ENCODE results near the gene KIFC1.
"Not testable (repeated sequence)": the region's sequence is repeated elsewhere in the genome, so short reads cannot be mapped to it uniquely, and the experiment has no call there.

KIFC1 gene, protein sequence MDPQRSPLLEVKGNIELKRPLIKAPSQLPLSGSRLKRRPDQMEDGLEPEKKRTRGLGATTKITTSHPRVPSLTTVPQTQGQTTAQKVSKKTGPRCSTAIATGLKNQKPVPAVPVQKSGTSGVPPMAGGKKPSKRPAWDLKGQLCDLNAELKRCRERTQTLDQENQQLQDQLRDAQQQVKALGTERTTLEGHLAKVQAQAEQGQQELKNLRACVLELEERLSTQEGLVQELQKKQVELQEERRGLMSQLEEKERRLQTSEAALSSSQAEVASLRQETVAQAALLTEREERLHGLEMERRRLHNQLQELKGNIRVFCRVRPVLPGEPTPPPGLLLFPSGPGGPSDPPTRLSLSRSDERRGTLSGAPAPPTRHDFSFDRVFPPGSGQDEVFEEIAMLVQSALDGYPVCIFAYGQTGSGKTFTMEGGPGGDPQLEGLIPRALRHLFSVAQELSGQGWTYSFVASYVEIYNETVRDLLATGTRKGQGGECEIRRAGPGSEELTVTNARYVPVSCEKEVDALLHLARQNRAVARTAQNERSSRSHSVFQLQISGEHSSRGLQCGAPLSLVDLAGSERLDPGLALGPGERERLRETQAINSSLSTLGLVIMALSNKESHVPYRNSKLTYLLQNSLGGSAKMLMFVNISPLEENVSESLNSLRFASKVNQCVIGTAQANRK

GRCh38 chr6:33391278-33391921 is at the start of gene KIFC1:
Gene KIFC1 (plus strand): TSS chr6:33391823. CDS start chr6:33391986, 163 bp downstream.
- DNase-seq: peak; percentile 100

DNA sequence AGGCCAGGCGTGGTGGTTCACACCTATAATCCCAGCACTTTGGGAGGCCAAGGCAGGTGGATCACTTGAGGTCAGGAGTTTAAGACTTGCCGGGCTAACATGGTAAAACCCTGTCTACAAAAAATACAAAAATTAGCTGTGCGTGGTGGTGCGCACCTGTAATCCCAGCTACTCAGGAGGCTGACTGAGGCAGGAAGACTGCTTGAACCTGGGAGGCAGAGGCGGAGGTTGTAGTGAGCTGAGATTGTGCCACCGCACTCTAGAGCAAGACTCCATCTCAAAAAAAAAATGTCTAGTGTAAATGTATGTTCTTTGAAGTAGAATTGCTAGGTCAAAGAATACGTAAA is 48.0 kb upstream of the KIFC1 start:
- DNase-seq: not testable (repeated sequence)

- no peak for DNase-seq
Measured at GRCh38 chr6:33343953-33344611, 47.5 kb upstream of the KIFC1 start.

DNA sequence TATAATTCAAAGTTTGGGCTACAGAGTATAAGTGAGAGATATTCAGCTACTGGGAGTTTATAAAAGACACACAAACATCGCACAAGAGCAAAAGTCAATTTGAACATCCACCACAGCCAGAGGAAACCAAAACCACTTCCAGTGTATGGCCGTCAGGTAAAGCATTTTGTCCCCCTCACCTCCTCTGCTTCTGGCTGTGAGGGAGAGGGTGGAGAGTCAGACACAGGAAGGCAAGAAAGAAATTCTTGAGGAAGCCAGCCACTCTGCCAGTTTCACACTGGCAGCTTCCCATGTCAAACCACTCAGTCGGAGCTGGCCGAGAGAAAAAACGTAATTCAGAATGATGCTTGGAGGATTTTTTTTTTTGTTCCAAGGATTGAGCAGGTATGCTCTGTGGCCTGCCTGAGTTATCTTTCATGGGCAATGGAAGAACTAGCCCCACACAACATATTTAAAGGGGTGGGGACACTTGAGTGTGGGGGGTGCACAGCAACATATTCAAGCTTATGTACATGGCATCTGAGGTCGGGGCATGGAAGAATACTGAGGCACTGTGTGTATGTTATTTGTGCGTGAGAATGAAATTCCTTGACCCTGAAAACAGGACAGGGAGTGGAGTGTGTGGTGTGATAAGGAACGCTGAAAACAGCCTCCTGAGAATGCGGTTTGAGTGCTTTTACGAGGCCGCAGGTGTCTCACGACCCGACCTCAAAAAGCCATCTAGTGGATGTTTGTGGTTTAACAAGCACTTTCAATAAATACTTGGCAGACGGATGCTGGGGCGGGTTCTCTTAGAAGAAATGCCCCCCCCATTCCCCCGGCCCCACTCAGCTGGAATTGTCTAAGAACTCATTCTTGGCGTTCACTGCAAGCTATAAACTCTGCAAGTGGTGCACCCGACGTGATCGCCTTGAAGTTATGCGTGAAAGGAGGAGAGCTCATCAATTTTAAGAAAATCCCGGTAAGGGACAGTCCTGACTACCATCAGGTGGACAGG is 46.6 kb upstream of the KIFC1 start:
- DNase-seq: peak; percentile 69

GRCh38 chr6:33346972-33347371 is 44.7 kb upstream of the KIFC1 start:
- DNase-seq: not testable (repeated sequence)

GRCh38 chr6:33347816-33348215 is 43.8 kb upstream of the KIFC1 start:
- no peak for DNase-seq

GRCh38 chr6:33355860-33356259 is 35.8 kb upstream of the KIFC1 start:
- DNase-seq: not testable (repeated sequence)

- no peak for DNase-seq
Measured at GRCh38 chr6:33356295-33356694, 35.3 kb upstream of the KIFC1 start.

DNA sequence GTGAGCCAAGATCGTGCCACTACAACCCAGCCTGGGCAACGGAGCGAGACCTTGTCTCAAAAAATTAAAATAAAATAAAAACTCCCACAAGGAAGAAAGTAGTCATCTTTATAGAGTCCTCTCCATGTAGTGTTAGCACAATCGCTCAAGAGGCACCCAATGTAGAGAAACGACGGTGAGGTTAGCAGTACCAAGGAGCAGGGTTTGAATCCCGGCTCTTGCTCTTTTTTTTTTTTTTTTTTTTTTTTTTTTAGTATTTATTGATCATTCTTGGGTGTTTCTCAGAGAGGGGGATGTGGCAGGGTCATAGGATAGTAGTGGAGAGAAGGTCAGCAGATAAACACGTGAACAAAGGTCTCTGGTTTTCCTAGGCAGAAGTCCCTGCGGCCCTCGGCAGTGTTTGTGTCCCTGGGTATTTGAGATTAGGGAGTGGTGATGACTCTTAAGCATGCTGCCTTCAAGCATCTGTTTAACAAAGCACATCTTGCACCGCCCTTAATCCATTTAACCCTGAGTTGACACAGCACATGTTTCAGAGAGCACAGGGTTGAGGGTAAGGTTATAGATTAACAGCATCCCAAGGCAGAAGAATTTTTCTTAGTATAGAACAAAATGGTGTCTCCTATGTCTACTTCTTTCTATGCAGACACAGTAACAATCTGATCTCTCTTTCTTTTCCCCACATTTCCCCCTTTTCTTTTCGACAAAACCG is 34.3 kb upstream of the KIFC1 start:
- not testable (repeated sequence) for DNase-seq

DNA sequence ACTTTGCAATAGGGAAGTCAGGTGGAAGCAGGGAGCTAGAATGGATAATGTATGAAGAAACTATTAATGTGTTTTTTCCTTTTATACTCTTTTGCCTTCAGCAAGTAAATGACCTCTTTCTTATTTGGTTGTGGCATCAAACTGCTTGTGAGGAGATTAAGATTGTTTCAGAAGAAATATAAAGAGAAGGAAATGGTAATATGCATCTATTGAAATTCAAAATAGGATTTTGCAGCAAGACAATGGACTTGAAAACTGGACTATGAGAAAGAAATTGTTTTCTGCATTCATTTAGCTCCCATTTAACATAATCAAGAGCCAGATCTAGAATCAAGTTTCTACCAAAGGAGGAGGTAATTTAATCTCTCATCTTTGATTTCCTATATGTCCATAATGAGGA is 32.3 kb upstream of the KIFC1 start:
- no peak for DNase-seq

DNA sequence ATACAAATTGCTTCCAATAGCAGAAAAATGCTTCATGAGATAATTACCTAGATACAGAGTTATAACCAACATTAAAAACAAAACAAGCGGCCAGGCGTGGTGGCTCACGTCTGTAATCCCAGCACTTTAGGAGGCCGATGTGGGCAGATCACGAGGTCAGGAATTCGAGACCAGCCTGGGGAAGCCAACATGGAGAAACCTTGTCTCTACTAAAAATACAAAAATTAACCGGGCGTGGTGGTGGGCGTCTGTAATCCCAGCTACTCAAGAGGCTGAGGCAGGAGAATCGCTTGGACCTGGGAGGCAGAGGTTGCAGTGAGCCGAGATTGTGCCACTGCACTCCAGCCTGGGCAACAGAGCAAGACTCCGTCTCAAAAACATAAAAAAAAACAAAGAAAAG is 28.1 kb upstream of the KIFC1 start:
- not testable (repeated sequence) for DNase-seq

- DNase-seq: not testable (repeated sequence)
Measured at GRCh38 chr6:33364475-33365205, 27.0 kb upstream of the KIFC1 start.

DNA sequence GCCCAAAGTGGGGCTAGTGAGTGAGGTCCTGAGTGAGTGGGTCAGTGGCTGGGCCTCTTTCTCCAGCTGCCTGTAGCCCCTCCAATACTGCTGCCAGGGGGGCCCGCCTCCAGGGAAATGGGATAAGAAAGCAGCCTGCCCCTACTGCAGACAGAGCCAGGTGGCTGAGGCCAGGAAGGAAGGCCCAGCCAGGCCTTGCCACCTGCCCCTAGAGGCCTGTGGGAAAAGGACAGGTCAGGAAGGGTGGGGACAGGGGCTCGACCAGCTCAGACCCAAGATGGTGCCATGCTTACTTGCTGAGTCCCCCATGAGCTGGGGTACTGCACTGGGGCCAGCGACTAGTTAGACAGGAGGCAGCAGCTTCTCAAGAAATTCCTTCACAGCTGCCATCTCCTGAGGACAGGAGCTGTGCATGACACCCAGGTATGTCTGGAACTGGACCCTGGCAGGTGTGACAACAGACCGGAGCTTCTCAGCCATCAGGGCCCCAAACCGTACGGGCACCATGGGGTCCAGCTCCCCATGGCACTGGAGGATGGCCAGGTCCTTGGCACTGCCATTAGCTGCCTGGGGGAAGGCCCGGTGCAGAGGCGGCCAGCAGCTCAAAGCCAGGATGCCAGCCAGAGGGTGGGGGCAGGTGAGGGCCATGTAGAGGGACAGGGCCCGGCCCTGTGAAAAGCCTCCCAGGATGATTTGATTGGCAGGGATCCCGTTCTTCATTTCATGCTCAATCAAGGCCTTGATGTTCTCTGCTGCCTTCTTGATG is 26.2 kb upstream of the KIFC1 start:
- not testable (repeated sequence) for DNase-seq

DNA sequence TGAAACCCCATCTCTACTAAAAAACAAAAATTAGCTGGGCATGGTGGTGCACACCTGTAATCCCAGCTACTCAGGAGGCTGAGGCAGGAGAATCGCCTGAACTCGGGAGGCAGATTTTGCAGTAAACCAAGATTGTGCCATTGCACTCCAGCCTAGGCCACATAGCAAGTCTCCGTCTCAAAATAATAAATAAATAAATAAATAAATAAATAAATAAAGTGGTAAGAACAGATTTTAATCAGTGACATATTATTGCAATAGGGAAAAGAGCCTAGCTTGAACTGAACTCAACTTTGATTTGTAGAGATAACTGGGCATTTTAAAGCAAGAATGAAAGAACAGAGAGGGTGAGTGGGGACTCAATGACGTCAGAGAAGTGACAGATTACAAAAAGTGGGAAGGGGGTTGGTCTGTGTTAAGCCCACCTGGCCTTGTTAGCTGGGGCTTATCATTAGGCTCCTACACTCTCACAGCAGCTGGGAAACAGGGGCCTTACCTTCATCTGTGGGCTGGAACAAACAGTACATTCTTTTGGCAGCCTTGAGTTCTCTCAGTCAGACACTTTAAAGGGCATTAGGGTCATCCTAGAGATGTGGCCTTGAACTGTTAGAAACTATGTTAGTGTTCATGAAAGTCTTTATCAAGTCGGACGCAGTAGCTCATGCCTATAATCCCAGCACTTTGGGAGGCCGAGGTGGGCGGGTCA is 24.5 kb upstream of the KIFC1 start:
- no peak for DNase-seq

DNA sequence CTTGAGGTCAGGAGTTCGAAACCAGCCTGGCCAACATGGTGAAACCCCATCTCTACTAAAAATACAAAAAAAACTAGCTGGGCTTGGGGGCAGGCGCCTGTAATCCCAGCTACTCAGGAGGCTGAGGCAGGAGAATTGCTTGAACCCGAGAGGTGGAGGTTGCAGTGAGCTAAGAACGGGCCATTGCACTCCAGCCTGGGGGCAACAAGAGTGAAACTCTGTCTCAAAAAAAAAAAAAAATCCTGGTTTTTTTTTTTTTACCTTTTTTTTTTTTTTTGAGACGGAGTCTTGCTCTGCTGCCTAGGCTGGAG is 24.0 kb upstream of the KIFC1 start:
- DNase-seq: not testable (repeated sequence)

GRCh38 chr6:33371901-33372300 is 19.7 kb upstream of the KIFC1 start:
- not testable (repeated sequence) for DNase-seq

DNA sequence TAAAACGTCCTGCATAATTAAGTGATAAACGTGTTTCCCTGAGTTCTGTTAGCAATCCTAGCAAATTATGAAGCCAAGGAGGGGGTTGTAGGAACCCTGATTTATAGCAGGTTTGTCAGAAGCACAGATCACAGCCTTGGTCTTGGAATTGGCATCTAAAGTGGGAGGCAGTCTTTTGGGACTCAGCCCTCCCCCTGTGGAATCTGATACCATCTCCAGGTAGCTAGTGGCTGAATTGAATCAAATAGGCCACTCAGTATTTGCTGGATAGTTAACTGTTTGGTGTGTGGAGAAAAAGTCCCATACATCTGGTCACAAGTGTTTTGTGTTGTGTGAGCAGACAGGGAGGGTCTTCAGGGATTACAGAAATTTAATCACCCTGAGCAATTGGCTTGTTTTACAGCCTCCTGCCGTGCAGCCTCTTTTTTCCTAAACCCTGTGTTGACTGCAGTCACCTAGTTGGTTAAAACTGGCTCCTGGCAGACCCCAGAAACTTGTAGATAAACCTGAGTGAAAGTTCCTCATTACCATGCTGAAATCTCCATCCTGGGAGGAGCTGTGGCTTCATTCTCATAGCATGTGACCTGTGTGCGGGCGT is 19.0 kb upstream of the KIFC1 start:
- DNase-seq: no peak

GRCh38 chr6:33373960-33374910 is 17.4 kb upstream of the KIFC1 start:
- DNase-seq: no peak

Data from NCI-H748 treated with DMSO at 0.1 percent for 48 hours (cell line).